Breast epithelium (tissue), 4 donors: Measurements from ENCODE around the gene CYP4A22. TPM values are rescaled to one million over a fixed set of nuclear protein-coding genes. Genes with fewer than 3 reads are reported as not detected.
"Not testable (repeated sequence)": the region's sequence is repeated elsewhere in the genome, so short reads cannot be mapped to it uniquely, and the experiment has no call there.

ENCODE experiments used
- DNase-seq, 2 donors: peaks; one replicate each; pipeline ENCODE4 v3.0.0-alpha.2; 2019; ENCODE audit warnings: low spot score in 2 of 2
- H3K27ac ChIP-seq, 2 donors: fragments of 200-600 bp; sonication (generic) in 1 of 2; one replicate each; pipeline ENCODE4 v1.5.1; 2016 to 2019; ENCODE audit warnings: mild to moderate bottlenecking in 1 of 2
- H3K27me3 ChIP-seq, 2 donors: fragments of 200-600 bp; sonication (generic) in 1 of 2; one replicate each; pipeline versions ENCODE4 v1.5.1 to v1.6.0; 2017 to 2019; ENCODE audit warnings: control low read depth in 1 of 2, mild to moderate bottlenecking in 1 of 2
- H3K36me3 ChIP-seq: fragments of 200-600 bp; one replicate; pipeline ENCODE4 v1.5.1; 2019
- H3K4me1 ChIP-seq, 2 donors: fragments of 200-600 bp; sonication (generic); one replicate each; pipeline ENCODE4 v1.5.1; 2016 to 2019; ENCODE audit warnings: control low read depth in 1 of 2
- H3K4me3 ChIP-seq, 3 donors: fragments of 200-600 bp; sonication (generic); 1 replicate in 2 of 3; 2 replicates in 1 of 3; pipeline ENCODE4 v1.5.1; 2016 to 2019; ENCODE audit warnings: mild to moderate bottlenecking in 3 of 3, moderate library complexity in 2 of 3
- H3K9me3 ChIP-seq, 2 donors: fragments of 200-600 bp; sonication (generic) in 1 of 2; one replicate each; pipeline ENCODE4 v1.5.1; 2016 to 2019; ENCODE audit warnings: control low read depth in 1 of 2
- CTCF ChIP-seq, 3 donors: fragments of 450-650 bp; IDR thresholded peaks; one replicate each; pipeline ENCODE4 v1.5.1; 2016 to 2017; ENCODE audit warnings: antibody characterized with exemption in 3 of 3, mild to moderate bottlenecking in 3 of 3, moderate library complexity in 3 of 3
- POLR2A ChIP-seq: fragments of 450-650 bp; IDR thresholded peaks from one replicate; pipeline ENCODE4 v1.6.1; 2016; ENCODE audit warnings: antibody characterized with exemption, mild to moderate bottlenecking, moderate library complexity
- POLR2AphosphoS5 ChIP-seq, 3 donors: sonication (generic); formaldehyde crosslinking; IDR thresholded peaks; one replicate each; pipeline ENCODE4 v1.6.1; 2017; ENCODE audit warnings: antibody characterized with exemption in 3 of 3
- intact Hi-C: fragments of 100-400 bp; cut with DNase I; formaldehyde crosslinking; loops from one replicate; pipeline ENCODE4 v1.15.1; 2023; ENCODE audit warnings: low total_unique reads
- total RNA-seq, 3 donors: library from RNA; depleted of rRNA; stranded (reverse); fragments of >200 nt; gene quantifications; one replicate each; pipeline ENCODE4 v1.1.0, GENCODE V29; 2016

CYP4A22 gene
- total RNA-seq, 3 donors from 2014 or later, result 0.44 to 2.2 (median 0.66) TPM

- peak; percentile 9 to 45 for DNase-seq
- Histone ChIP-seq H3K4me1 (peaks cover 7% of the 10 kb centered on the region in 2 donors), H3K9me3 (no peaks in the 10 kb centered on the region), H3K4me3 (peak overlapping the region in 2 of 3 donors; percentile 35 to 54), H3K27ac (peak overlapping the region; percentile 83 to 88), H3K36me3 (no peaks in the 10 kb centered on the region), H3K27me3 (no peaks in the 10 kb centered on the region)
- intact Hi-C loops, result loop anchor here (10.0 kb wide), 1 partner anchor 54 kb away; no protein-coding TSS in a partner anchor
- no peak for TF ChIP-seq CTCF (IDR thresholded peaks at IDR 0.05)
- TF ChIP-seq POLR2A, result no peak
- TF ChIP-seq POLR2AphosphoS5 (IDR thresholded peaks at IDR 0.05), result no peak
These were observed 53.2 kb downstream of the CYP4A22 start for GRCh38 chr1:47190509-47190855.

DNA sequence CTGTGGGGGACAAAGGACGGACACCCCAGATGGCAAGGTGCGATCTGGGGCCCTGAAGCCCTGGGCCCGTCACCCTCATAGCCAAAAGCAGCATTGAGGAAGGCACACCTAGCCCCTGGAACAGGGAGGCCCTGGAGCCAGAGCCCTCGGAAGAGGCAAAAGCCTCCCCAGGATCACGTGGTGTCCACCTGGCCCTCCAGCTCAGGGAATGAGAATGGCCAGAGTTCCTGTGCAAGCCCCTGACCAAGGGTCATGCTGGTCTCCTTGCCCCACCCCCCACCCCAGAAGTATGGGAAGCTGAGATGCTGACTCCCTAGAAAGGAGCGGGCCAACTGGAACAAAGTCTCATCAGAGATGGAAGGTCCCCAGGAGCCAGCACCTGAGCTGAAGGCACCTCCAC, 53.6 kb downstream of the CYP4A22 start:
- H3K9me3 ChIP-seq, result no peaks in the 10 kb centered on the region
- peak; percentile 8 to 34 for DNase-seq
- H3K27me3 ChIP-seq, result no peaks in the 10 kb centered on the region
- no peak overlapping the region for H3K4me3 ChIP-seq
- intact Hi-C loops, result loop anchor here (10.0 kb wide), 1 partner anchor 54 kb away; no protein-coding TSS in a partner anchor
- no peaks in the 10 kb centered on the region for H3K36me3 ChIP-seq
- H3K27ac ChIP-seq, result peak overlapping the region; percentile 83 to 88
- H3K4me1 ChIP-seq, result peaks cover 7% of the 10 kb centered on the region in 2 donors
- no peak for TF ChIP-seq POLR2A
- no peak for TF ChIP-seq CTCF (IDR thresholded peaks at IDR 0.05)
- TF ChIP-seq POLR2AphosphoS5 (IDR thresholded peaks at IDR 0.05), result no peak

DNA sequence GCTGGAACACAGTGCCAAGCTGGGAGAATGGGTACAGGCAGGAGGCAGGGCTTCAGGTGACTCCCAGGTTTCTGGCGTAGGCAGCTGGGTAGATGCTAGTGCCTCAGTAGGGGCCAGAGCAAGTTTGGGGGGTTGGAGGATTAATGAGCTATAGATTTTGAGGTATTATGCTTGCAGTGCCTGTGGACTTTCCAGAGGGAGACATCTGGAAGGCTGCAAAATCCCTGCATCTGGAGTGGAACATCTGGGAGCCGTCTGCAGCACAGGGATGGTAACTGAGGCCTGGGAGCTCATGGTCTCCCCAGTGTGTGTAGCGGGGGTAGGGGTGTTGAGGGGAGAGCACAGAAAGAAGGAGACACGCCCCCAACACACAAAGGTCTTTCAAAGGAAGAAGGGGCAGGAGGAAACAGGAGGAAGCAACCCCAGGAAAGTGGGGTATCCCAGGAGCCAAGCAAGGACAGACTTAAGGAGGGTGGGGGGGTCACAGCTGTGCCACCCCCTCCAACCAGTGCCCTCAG, 54.8 kb downstream of the CYP4A22 start:
- peak overlapping the region in 1 of 2 donors; percentile 36 for H3K27ac ChIP-seq
- intact Hi-C loops, result loop anchor here (10.0 kb wide), 1 partner anchor 53 kb away; no protein-coding TSS in a partner anchor
- no peaks in the 10 kb centered on the region for H3K36me3 ChIP-seq
- H3K9me3 ChIP-seq, result no peaks in the 10 kb centered on the region
- no peak for TF ChIP-seq POLR2AphosphoS5 (IDR thresholded peaks at IDR 0.05)
- no peak for TF ChIP-seq CTCF (IDR thresholded peaks at IDR 0.05)
- TF ChIP-seq POLR2A, result no peak
- H3K4me1 ChIP-seq, result peaks cover 7% of the 10 kb centered on the region in 2 donors
- no peaks in the 10 kb centered on the region for H3K27me3 ChIP-seq
- DNase-seq, result peak in 1 of 2 donors; percentile 16
- H3K4me3 ChIP-seq, result no peak overlapping the region

DNA sequence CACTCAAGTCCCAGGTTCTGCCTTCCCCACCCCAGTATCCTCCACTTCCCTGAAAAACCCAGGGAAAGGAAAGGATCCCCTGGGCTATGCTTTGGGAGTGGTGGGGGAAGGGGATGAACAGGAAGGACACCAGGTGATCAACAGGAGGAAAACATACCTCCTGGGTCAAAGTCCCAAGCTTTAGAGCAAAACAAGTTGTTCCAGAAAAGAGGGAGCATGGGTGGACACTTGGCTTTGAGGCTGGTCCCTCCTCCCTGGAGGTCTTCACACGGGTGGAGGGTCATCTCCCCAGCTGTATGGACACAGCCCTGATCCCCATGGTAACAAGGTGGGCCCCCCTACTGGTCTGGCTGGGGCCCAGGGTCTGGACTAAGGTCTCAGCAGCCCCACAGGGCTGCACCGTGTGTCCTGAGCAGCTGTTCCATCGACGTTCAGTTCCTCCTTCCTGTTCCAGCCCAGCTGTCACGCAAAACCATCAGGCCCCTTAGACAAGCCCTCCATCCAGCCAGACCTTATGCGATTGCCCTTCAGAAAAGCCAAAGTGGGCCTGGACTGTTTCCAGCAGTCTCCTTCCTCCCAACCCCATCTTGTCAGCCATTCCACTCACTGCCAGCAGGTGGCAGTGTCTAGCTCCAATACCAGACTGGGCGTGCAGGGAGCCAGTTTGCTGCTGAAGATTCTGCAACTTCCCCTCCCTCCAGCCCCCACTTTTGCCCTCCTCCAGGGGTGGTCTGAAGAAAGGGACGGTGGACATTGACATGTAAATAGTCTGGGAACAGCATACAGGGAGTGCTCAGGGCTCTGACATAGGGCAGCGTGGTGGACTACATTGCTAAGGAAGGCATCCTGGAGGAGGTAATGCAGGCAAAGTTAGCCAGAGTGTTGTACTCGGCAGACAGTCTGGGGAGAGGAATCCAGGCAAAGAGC, 55.5 kb downstream of the CYP4A22 start:
- intact Hi-C loops, result loop anchor here (10.0 kb wide), 1 partner anchor 52 kb away; no protein-coding TSS in a partner anchor
- Histone ChIP-seq H3K27me3 (no peaks in the 10 kb centered on the region), H3K9me3 (no peaks in the 10 kb centered on the region), H3K36me3 (no peaks in the 10 kb centered on the region), H3K27ac (peak overlapping the region in 1 of 2 donors; percentile 36), H3K4me3 (no peak overlapping the region), H3K4me1 (peaks cover 7% of the 10 kb centered on the region in 2 donors)
- DNase-seq, result peak; percentile 56 to 70
- TF ChIP-seq POLR2AphosphoS5 (IDR thresholded peaks at IDR 0.05) (no peak), CTCF (IDR thresholded peaks at IDR 0.05) (peak; percentile 44 to 89 (median 79)), POLR2A (no peak)

- not testable (repeated sequence) for H3K4me1 ChIP-seq, DNase-seq, H3K36me3 ChIP-seq, H3K9me3 ChIP-seq, H3K27me3 ChIP-seq, H3K27ac ChIP-seq, H3K4me3 ChIP-seq
- intact Hi-C loops, result loop anchor here (10.0 kb wide), 1 partner anchor 51 kb away; no protein-coding TSS in a partner anchor
These were observed 56.3 kb downstream of the CYP4A22 start for GRCh38 chr1:47193496-47193895.
